Measurements from ENCODE around the gene GAS2L1.

GAS2L1 gene

GRCh38 chr22:29306175-29306834, at the start of gene GAS2L1:
Gene GAS2L1, plus strand, starts transcription at chr22:29306650. Its CDS starts 1,456 bp downstream, at chr22:29308106.
- peak; percentile 81 for DNase-seq

GRCh38 chr22:29257751-29258181, 48.7 kb upstream of the GAS2L1 start:
- no peak for DNase-seq

- no peak for DNase-seq
Observed at GRCh38 chr22:29258407-29259252, 47.8 kb upstream of the GAS2L1 start.

- DNase-seq: no peak
Observed at GRCh38 chr22:29259253-29259899, 47.1 kb upstream of the GAS2L1 start.

- DNase-seq: no peak
Observed at GRCh38 chr22:29260031-29260560, 46.4 kb upstream of the GAS2L1 start.

GRCh38 chr22:29260601-29261315, 45.7 kb upstream of the GAS2L1 start:
- no peak for DNase-seq

GRCh38 chr22:29263791-29264276, 42.6 kb upstream of the GAS2L1 start:
- DNase-seq: no peak

GRCh38 chr22:29265305-29265704, 41.1 kb upstream of the GAS2L1 start:
- no peak for DNase-seq

GRCh38 chr22:29265929-29266328, 40.5 kb upstream of the GAS2L1 start:
- no peak for DNase-seq

- DNase-seq: peak; percentile 30
Observed at GRCh38 chr22:29266564-29267461, 39.6 kb upstream of the GAS2L1 start.

- no peak for DNase-seq
Observed at GRCh38 chr22:29267462-29267857, 39.0 kb upstream of the GAS2L1 start.

- DNase-seq: peak; percentile 99
Observed at GRCh38 chr22:29267858-29268510, 38.5 kb upstream of the GAS2L1 start, which contains the start of the genes EWSR1 and RHBDD3. Gene EWSR1, plus strand, starts transcription at chr22:29268268. Its CDS starts 69 bp downstream, at chr22:29268337. Gene RHBDD3, minus strand, starts transcription at chr22:29267981. Its CDS starts 2,355 bp downstream, at chr22:29265626.

- peak; percentile 68 for DNase-seq
Observed at GRCh38 chr22:29268511-29269229, 37.8 kb upstream of the GAS2L1 start.

- no peak for DNase-seq
Observed at GRCh38 chr22:29269230-29269604, 37.2 kb upstream of the GAS2L1 start.

GRCh38 chr22:29269731-29270474, 36.5 kb upstream of the GAS2L1 start:
- peak; percentile 10 for DNase-seq

- DNase-seq: peak; percentile 50
Observed at GRCh38 chr22:29270475-29271271, 35.8 kb upstream of the GAS2L1 start.

- DNase-seq: no peak
Observed at GRCh38 chr22:29272624-29273023, 33.8 kb upstream of the GAS2L1 start.

- DNase-seq: no peak
Observed at GRCh38 chr22:29275167-29275566, 31.3 kb upstream of the GAS2L1 start.

Measured in fibroblast of skin of right biceps (primary cell).